DND-41 (cell line): ENCODE results near the gene RBM47.

ENCODE experiments used
- ATAC-seq: fragments of 200-7000 bp; cut with Tn5 transposase; 3 replicates; pipeline ENCODE4 v1.9.1; 2021; ENCODE audit warnings: low read depth; ENCODE audit not compliant: insufficient read depth
- DNase-seq: peaks from one replicate; pipeline ENCODE4 v3.0.0-alpha.2; 2020
- H2AFZ ChIP-seq: 2 replicates; pipeline ENCODE4 v1.6.0; 2012; ENCODE audit warnings: low read depth, low read length
- H3K27ac ChIP-seq: 2 replicates; pipeline ENCODE4 v1.5.1; 2012; ENCODE audit warnings: low read length, inconsistent platforms
- H3K27me3 ChIP-seq: fragments of 200-600 bp; sonication (generic); 2 replicates; pipeline ENCODE4 v1.6.0; 2012; ENCODE audit warnings: low read length, mild to moderate bottlenecking, inconsistent platforms; ENCODE audit not compliant: insufficient read depth, poor library complexity
- H3K36me3 ChIP-seq: 2 replicates; pipeline ENCODE4 v1.5.1; 2012; ENCODE audit warnings: low read length, inconsistent platforms; ENCODE audit not compliant: insufficient read depth
- H3K4me1 ChIP-seq: 2 replicates; pipeline ENCODE4 v1.5.1; 2012; ENCODE audit warnings: mild to moderate bottlenecking, low read length; ENCODE audit not compliant: insufficient read depth
- H3K4me2 ChIP-seq: 2 replicates; pipeline ENCODE4 v1.6.0; 2012; ENCODE audit warnings: mild to moderate bottlenecking, moderate library complexity, low read length, inconsistent platforms; ENCODE audit not compliant: insufficient read depth
- H3K4me3 ChIP-seq, 2 experiments: fragments of 200-600 bp in 1 of 2; shearing (Covaris generic) in 1 of 2; 2 replicates each; pipeline ENCODE4 v1.5.1; 2012 to 2016; ENCODE audit warnings: inconsistent platforms in 2 of 2, low read length in 2 of 2, mild to moderate bottlenecking in 2 of 2, low read depth in 1 of 2, moderate library complexity in 1 of 2
- H3K79me2 ChIP-seq: 2 replicates; pipeline ENCODE4 v1.6.0; 2012; ENCODE audit warnings: low read length, inconsistent platforms; ENCODE audit not compliant: insufficient read depth
- H3K9ac ChIP-seq: 2 replicates; pipeline ENCODE4 v1.6.0; 2012; ENCODE audit warnings: low read depth, mild to moderate bottlenecking, inconsistent platforms, low read length, moderate library complexity
- H3K9me3 ChIP-seq: 2 replicates; pipeline ENCODE4 v1.5.1; 2012; ENCODE audit warnings: low read length, moderate library complexity, mild to moderate bottlenecking, inconsistent platforms; ENCODE audit not compliant: insufficient read depth, severe bottlenecking
- H4K20me1 ChIP-seq: 2 replicates; pipeline ENCODE4 v1.6.0; 2012; ENCODE audit warnings: low read length; ENCODE audit not compliant: insufficient read depth
- CTCF ChIP-seq: IDR thresholded peaks from 2 replicates; pipeline ENCODE4 v1.5.1; 2012; ENCODE audit warnings: borderline replicate concordance, low read length, moderate library complexity, mild to moderate bottlenecking; ENCODE audit not compliant: poor library complexity, severe bottlenecking; ENCODE audit errors: extremely low read depth
- EZH2 ChIP-seq: IDR thresholded peaks from 3 replicates; pipeline ENCODE4 v1.6.1; 2012; ENCODE audit warnings: borderline replicate concordance, low read depth, mild to moderate bottlenecking, moderate library complexity, low read length, inconsistent platforms; ENCODE audit not compliant: severe bottlenecking

Gene RBM47

DNA sequence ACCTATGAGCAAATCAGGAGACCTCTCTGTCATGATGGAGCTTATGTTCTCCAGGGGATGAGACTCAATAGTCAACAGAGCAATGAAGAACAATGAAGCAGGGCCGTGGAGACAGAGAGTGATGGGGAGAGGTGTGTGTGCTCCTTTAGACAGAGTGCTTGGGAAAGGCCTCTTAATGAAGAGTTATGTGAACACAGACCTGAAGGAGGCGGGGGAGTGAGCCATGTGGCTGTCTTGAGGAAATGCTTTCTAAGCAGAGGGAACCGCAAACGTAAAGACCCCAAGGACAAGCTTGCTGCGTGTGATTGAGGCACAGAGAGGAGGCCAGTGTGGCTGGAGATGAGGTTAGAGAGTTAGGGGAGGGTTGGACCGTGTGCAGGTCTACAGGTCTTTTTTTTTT, 241.4 kb downstream of the RBM47 start:
- Histone ChIP-seq H3K9ac (no peak overlapping the region), H3K27ac (no peak overlapping the region), H3K27me3 (no peaks in the 10 kb centered on the region), H3K36me3 (no peaks in the 10 kb centered on the region), H3K4me3 (no peak overlapping the region), H3K4me2 (no peak overlapping the region), H4K20me1 (no peaks in the 10 kb centered on the region), H3K4me1 (no peaks in the 10 kb centered on the region), H3K79me2 (no peaks in the 10 kb centered on the region), H2AFZ (no peak overlapping the region), H3K9me3 (no peaks in the 10 kb centered on the region)
- DNase-seq (no peak), ATAC-seq (no peak)
- TF ChIP-seq CTCF (no peak), EZH2 (no peak)

DNA sequence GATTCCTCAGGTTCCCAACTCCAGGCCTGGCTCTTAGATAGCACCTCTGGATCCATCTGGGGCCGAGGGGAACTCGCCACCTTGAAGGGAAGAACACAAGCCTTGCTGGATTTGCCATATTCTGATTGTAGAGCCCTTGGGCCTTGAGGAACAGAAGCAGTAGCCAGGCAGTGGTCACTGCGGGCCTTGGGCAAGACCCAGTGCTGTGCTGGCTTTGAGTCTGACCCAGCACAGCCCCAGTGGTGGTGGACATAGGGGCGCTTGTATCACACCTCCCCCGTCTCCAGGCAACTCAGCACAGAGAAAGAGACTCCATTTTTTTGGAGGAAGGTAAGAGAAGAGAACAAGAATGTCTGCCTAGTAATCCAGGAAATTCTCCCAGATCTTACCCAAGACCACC, 249.0 kb downstream of the RBM47 start:
- DNase-seq (no peak), ATAC-seq (no peak)
- Histone ChIP-seq H3K4me2 (no peak overlapping the region), H3K9ac (no peak overlapping the region), H3K36me3 (no peaks in the 10 kb centered on the region), H3K27me3 (peaks cover 2% of the 10 kb centered on the region), H3K9me3 (no peaks in the 10 kb centered on the region), H3K27ac (no peak overlapping the region), H3K4me3 (no peak overlapping the region), H4K20me1 (no peaks in the 10 kb centered on the region), H2AFZ (no peak overlapping the region), H3K4me1 (no peaks in the 10 kb centered on the region), H3K79me2 (no peaks in the 10 kb centered on the region)
- no peak for TF ChIP-seq EZH2
- TF ChIP-seq CTCF, result no peak

DNA sequence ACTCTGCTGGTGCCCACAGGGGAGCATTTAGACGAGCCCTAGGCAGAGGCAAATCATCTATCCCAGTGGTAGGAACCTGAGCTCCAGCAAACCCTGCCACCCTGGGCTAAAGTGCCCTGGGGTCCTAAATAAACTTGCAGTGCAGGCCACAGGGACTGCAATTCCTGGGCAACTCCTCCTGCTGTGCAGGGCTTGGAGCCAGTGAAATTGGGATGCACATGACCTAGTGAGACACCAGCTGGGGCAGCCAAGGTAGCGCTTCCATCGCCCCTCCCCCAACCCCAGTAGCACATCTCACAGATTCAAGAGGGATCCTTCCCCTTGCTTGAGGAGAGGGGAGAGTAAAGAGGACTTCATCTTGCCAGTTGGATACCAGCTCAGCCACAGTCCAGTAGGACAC, 250.4 kb downstream of the RBM47 start:
- Histone ChIP-seq H3K4me1 (no peaks in the 10 kb centered on the region), H3K9me3 (no peaks in the 10 kb centered on the region), H3K36me3 (no peaks in the 10 kb centered on the region), H3K9ac (no peak overlapping the region), H3K27ac (no peak overlapping the region), H3K79me2 (no peaks in the 10 kb centered on the region), H3K4me3 (no peak overlapping the region), H3K27me3 (peaks cover 2% of the 10 kb centered on the region), H3K4me2 (no peak overlapping the region), H4K20me1 (no peaks in the 10 kb centered on the region), H2AFZ (no peak overlapping the region)
- DNase-seq, result no peak
- no peak for TF ChIP-seq CTCF
- TF ChIP-seq EZH2, result no peak
- no peak for ATAC-seq

- H3K36me3 ChIP-seq, result no peaks in the 10 kb centered on the region
- H3K4me1 ChIP-seq, result no peaks in the 10 kb centered on the region
- no peak overlapping the region for H3K27ac ChIP-seq
- H3K4me3 ChIP-seq, result no peak overlapping the region
- no peaks in the 10 kb centered on the region for H3K9me3 ChIP-seq
- TF ChIP-seq EZH2, result no peak
- no peak for TF ChIP-seq CTCF
- H3K79me2 ChIP-seq, result no peaks in the 10 kb centered on the region
- DNase-seq (no peak), ATAC-seq (no peak)
- H4K20me1 ChIP-seq, result no peaks in the 10 kb centered on the region
- no peak overlapping the region for H3K4me2 ChIP-seq
- H3K9ac ChIP-seq, result no peak overlapping the region
- no peak overlapping the region for H2AFZ ChIP-seq
- H3K27me3 ChIP-seq, result peaks cover 2% of the 10 kb centered on the region
These were observed 251.0 kb downstream of the RBM47 start for GRCh38 chr4:40378619-40379018.
